LoVo (cell line): ENCODE data around the gene EVI2A.
"Not testable (repeated sequence)": the region's sequence is repeated elsewhere in the genome, so short reads cannot be mapped to it uniquely, and the experiment has no call there.

Experiments used
- DNase-seq: peaks from one replicate; pipeline ENCODE4 v3.0.0-alpha.2; 2016; ENCODE audit warnings: low spot score

The EVI2A gene

DNA sequence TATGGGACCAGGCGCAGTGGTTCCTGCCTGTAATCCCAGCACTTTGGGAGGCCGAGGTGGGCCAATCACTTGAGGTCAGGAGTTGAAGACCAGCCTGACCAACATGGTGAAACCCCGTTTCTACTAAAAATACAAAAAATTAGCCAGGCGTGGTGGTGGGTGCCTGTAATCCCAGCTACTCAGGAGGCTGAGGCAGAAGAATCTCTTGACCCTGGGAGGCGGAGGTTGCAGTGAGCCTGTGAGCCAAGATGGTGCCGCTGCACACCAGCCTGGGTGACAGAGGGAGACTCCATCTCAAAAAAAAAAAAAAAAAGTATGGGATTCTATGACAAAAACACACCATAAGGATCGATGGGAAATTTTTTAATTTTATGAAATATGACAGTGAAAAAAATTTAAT lies 9.2 kb downstream of the EVI2A start:
- DNase-seq: not testable (repeated sequence)

GRCh38 chr17:31311526-31311925 lies 9.9 kb downstream of the EVI2A start:
- no peak for DNase-seq

GRCh38 chr17:31310886-31311285 lies 10.5 kb downstream of the EVI2A start:
- DNase-seq: no peak

DNA sequence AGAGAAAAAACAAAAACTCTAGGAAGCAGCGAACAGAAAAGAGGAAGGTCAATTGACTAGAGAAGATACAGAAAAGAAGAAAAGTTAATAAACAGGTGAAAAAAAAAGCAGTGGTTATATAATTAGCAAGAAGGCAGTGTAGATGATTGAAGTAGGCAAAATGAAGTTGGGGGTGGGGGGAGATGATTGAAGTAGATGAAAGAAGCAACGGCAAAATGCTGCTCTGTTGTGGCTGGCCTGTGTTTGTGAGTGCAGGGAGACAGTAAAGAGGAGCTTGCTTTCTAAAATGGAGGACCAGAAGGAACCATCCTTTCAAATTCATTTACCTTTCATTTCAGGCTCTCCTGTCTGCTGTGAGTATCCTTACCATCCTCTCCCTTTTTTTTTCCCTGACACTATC lies 11.2 kb downstream of the EVI2A start:
- no peak for DNase-seq

- no peak for DNase-seq
Observed at GRCh38 chr17:31309556-31309955, 11.9 kb downstream of the EVI2A start.

GRCh38 chr17:31308372-31309334 lies 12.8 kb downstream of the EVI2A start:
- no peak for DNase-seq

DNA sequence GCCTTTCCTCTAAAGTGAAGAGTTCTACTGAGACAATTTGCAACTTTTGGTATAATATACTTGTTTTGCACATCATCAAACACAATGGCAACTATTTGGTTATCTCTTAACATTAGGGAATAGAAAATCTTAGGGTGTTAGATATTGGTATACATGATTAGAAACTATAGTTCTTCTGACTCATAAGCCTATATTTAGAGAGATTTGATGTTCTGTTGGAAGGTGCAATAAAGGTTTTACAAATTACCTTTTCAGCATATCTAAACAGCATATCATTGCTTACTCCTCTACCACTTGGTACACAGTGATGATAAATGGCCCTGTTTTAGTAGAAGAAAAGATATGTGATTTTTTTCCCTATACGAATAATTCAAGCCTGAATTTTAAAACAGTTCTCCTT lies 13.8 kb downstream of the EVI2A start:
- no peak for DNase-seq

GRCh38 chr17:31299624-31300023 lies 21.8 kb downstream of the EVI2A start:
- no peak for DNase-seq

DNA sequence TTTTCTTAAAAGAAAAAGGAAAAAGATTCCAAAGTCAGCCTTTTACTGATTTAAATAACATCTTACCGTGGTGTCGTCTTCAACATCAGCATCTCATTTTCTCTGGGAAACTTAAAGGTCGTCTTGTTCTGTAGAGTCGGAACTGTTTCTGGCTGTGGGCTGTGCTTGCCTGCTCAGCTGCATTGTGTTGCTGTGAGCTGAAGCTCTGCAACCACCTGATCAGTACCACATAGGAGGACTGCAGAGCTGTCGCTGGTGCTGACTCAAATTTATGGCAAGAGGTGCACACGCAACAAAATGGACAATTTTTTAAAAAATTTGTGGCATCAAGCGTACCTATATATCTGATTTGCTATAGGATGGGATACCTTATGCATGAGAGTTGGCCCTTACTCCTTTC lies 24.3 kb downstream of the EVI2A start, which contains the start of gene OMG:
OMG (minus strand) TSS at position 150 of the 400 bp plus-strand sequence. CDS start 908 bp downstream, outside the sequence.
- no peak for DNase-seq

- no peak for DNase-seq
Observed at GRCh38 chr17:31296142-31296541, 25.3 kb downstream of the EVI2A start.

DNA sequence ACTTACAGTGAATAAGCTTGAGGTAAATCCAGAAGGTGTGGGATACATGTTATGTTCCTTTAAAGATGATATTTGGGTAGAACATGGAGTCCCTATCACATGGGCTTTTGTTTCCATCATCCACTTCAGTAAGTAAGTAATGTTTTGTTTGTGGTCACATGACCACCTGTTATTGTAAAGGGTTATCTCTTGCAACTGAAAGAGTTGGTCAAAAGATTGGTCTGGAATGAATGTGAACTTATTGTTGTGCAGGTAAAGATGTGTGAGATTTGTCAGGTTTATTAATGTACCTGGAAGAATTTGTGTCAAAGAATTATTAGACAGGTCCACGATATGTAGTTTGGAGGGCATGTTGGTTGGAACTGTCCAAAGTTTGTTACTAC lies 25.9 kb downstream of the EVI2A start:
- no peak for DNase-seq

DNA sequence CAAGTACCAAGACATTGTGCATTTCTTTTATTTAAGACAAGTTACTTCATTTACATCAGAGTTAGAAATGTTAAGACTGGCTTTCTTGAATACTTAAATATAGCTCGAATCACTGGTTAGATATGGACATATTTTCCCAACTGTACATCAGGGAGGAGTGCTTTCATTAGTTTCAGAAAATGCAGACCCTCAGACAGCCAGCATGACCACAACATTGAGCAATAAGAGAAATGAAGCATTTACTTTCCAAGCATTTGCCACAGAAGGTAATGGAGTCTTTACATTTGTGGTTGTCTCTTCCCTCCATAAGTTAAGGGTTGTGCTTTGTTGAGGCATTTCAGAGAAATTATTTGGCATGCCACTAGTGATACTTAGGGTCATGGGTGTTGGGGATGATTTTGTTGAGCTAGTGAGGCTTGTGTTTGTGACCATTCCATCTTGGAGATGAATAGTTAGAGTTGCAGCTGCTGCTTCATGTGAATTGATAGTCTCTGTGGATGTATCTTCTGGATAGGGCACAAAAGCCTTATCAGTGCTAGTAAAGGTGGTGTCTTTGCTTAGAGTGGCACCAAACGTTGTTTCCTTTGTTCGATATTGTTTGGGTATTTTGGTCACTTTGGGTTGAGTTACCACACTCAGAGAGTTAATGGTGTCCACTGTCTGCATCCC lies 26.5 kb downstream of the EVI2A start:
- DNase-seq: no peak

DNA sequence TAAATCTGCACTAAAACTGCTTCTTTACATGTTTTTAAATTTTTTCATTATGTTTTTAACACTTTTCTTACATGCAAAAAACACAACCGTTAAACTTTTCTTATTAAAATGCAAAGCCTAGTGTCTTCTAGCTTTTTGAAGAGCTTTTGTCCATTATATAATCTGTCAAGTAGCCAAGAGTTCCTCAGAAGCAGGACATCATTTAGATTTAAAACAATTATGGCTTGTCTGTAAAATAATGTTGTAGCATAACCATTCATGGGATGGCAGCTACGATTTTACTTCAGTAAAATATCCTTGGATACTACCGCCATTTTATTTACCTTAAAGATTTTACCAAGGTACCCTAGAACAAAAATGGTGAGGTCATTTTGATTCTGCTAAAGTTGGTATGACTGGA lies 27.2 kb downstream of the EVI2A start:
- DNase-seq: no peak

DNA sequence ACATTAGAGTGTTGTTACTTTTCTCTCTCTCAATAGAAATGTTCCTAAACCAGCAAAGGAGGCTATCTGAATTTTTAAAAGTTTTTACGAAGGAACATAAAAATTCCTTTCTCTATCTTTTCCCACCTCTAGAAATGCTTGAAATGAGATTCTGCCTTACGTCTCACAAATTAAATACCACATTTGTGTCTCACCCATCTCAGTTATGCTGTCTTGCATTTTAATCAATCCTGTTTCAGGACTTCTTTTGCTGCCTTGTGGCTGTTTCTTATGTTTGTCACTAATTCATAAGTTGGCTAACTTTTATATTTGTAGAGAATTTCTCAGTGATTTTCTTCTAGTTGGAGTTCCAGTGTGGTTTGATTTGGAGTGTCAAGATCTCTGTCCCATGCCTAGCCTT lies 27.8 kb downstream of the EVI2A start:
- no peak for DNase-seq

GRCh38 chr17:31291820-31292219 lies 29.6 kb downstream of the EVI2A start:
- DNase-seq: no peak

- DNase-seq: no peak
Observed at GRCh38 chr17:31289790-31290189, 31.6 kb downstream of the EVI2A start.

DNA sequence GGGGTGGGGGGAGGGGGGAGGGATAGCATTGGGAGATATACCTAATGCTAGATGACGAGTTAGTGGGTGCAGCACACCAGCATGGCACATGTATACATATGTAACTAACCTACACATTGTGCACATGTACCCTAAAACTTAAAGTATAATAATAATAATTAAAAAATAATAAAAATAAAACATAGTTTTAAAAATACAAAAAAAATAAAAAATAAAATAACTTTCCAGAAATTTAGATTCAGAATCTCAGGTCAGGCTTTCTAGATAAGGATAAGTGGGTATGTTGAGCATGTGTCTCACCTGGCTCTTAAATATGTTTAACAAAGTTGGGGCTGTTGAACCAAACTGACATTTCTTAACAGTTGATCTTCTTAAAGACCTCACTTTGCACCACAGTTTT lies 33.5 kb downstream of the EVI2A start:
- not testable (repeated sequence) for DNase-seq

GRCh38 chr17:31286587-31286986 lies 34.8 kb downstream of the EVI2A start:
- DNase-seq: no peak

DNA sequence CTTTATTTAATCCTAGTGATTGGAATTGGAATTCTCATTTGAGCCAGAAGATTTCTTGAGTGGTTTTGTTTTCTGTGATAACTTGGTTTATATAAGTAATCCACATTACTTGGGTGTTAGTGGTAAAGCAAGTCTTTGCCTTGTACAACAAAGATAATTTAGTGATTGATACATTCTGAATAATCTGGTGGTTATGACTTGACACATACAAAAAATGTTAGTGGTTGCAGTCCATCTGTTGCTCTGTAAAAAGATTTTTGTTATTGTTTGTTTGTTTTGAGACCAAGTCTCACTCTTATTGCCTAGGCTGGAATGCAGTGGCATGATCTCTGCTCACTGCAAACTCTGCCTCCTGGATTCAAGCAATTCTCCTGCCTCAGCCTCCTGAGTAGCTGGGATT lies 37.6 kb downstream of the EVI2A start:
- DNase-seq: no peak

- no peak for DNase-seq
Observed at GRCh38 chr17:31281061-31281460, 40.4 kb downstream of the EVI2A start.

DNA sequence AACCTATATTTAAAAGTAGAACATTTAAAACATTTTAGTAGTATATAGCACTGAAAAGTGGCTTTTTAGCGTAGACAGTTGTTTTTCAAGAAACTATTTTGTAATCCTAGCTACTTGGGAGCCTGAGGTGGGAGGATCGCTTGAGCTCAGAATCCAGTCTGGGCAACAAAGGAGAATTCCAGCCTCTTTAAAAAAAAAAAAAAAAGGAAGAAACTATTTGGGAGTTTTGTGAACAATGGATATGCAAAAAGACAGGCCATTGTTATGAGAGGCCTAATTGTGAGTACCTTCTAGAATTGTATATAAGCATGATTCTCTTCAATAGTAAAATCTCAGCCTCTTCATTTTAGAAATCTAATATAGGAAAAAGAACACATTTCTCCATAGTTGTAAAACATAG lies 42.0 kb downstream of the EVI2A start:
- no peak for DNase-seq

DNA sequence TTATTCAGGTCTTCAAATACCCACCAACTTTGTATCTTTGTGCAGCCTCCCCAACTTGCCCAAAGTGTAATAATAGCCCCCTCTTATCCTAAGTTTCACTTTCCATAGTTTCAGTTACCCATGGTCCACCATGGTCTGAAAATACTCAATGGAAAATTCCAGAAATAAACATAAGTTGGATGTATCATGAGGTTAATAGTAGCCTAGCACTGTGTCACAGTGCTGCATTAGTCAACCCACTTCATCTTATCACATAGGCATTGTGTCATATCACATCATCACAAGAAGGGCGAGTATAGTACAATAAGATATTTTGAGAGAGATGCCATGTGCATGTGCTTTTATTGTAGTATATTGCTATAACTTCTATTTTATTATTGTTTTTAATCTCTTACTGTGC lies 46.3 kb downstream of the EVI2A start:
- no peak for DNase-seq

DNA sequence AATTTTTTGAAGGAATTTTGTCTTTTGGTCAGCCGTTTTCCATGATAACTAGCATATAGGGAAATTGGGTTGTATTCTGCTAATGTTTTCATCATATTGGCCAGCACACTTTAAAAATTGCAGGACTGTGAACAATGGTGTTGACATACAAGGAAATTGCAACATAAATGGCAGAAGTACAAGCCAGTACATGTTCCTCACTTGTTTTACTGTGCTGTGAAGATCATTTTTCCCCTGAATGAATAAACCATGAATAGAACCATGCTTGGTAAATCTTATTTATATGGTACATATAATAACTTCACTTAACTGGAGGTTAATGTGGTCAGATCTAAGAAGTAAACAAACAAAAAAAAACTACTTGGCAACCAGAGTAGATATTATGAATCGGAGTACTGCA lies 47.2 kb downstream of the EVI2A start:
- no peak for DNase-seq
